ENCODE measurements around the gene PELI2. TPM values are rescaled to one million over a fixed set of nuclear protein-coding genes. Genes with fewer than 3 reads are reported as not detected.

Gene PELI2
- total RNA-seq, 1 donor from 2014 or later, result 16.2 TPM

DNA sequence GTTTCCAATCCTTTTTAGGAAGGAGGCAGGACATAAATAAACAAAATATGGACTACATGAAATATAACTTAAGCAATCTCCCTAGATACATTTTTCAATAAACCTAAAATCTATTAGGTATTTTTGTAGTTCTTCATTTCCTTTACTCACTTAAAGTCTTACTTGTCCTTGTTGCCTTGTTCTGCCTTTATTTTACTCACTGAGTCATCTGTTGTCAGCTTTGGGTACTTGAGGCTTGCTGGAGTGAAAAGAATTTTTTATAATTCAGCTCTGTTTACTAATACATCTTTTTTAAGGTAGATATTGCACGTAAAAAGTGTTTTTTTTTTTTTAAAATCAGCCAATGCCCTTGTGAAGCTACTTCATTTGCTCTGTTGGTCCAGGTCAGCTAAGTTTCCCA is 216.2 kb downstream of the PELI2 start:
- no peak for DNase-seq (ENCODE audit: low read depth, low spot score)
- no peaks in the 10 kb centered on the region for H3K27me3 Mint-ChIP-seq (ENCODE audit: low read depth)
- no peak overlapping the region for H3K4me3 Mint-ChIP-seq
- no peaks in the 10 kb centered on the region for H3K4me1 Mint-ChIP-seq
- H3K9me3 Mint-ChIP-seq, result no peaks in the 10 kb centered on the region
- TF ChIP-seq, protein P1, sequence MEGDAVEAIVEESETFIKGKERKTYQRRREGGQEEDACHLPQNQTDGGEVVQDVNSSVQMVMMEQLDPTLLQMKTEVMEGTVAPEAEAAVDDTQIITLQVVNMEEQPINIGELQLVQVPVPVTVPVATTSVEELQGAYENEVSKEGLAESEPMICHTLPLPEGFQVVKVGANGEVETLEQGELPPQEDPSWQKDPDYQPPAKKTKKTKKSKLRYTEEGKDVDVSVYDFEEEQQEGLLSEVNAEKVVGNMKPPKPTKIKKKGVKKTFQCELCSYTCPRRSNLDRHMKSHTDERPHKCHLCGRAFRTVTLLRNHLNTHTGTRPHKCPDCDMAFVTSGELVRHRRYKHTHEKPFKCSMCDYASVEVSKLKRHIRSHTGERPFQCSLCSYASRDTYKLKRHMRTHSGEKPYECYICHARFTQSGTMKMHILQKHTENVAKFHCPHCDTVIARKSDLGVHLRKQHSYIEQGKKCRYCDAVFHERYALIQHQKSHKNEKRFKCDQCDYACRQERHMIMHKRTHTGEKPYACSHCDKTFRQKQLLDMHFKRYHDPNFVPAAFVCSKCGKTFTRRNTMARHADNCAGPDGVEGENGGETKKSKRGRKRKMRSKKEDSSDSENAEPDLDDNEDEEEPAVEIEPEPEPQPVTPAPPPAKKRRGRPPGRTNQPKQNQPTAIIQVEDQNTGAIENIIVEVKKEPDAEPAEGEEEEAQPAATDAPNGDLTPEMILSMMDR (conservative IDR thresholded peaks at IDR 0.05), result no peak
- no peak overlapping the region for H3K27ac Mint-ChIP-seq (ENCODE audit: unreplicated experiment)
- no peaks in the 10 kb centered on the region for H3K36me3 Mint-ChIP-seq (ENCODE audit: low read depth)

DNA sequence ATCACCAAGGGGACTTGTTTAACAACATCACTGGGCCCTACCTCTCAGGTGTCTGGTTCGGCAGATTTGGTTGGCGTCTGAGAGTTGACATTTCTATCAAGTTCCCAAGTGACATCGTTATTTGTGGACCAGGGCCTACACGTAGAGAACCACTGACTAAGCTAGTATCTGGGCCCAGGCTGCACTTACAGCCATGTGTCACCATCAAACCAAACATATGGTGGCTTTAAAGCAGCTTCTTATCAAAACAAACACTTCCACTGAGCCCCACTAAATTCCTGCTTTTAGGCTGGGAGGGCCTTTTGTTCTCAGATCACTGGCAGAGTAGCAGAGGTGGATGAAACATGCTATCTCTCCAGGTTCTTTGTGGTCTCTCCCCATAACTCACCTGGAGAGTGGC is 220.5 kb downstream of the PELI2 start:
- Mint-ChIP-seq H3K27me3 (ENCODE audit: low read depth) (no peaks in the 10 kb centered on the region), H3K4me1 (peaks cover 9% of the 10 kb centered on the region), H3K9me3 (no peaks in the 10 kb centered on the region), H3K4me3 (no peak overlapping the region), H3K27ac (ENCODE audit: unreplicated experiment) (no peak overlapping the region), H3K36me3 (ENCODE audit: low read depth) (no peaks in the 10 kb centered on the region)
- DNase-seq (ENCODE audit: low read depth, low spot score), result no peak
- TF ChIP-seq, protein P1 (conservative IDR thresholded peaks at IDR 0.05), result no peak

DNA sequence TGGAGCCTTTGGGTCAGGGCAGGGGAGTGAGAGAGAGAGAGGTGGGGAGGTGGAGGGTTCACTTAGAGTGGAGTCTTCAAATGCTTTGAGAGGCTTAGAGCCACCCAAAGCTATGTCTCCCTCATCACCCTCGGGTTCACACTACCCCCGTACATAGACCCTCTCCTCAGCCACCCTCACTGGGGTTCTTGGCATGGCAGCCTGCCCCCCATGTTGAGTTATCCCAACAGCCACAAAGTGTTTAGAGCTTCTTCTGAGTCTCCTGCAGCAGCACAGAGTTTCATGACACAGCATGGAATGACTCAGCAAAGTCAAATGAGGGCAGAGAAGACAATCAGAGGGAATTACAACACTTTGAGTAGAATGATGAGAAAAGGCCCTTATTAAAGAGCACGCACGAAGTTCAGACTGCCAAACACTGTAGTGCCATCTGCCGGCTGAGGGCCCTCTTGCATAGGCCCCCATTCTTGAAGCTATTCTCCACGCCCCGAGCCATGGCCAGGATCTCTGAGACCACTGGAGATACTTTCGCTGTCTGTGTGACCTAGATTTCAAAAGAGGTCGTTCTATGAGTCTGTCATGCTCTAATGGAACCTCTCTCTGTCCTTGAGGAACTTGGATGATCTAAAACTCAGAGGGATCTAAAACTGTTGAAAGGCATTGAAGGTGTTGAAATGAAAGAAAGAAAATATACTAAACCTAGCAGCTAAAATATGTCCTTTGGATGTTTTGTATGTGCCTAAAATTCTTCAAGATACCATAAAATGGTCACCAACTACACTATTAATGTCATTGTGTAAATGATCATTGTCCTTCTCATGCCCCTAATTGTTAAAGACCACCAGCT is 221.9 kb downstream of the PELI2 start:
- DNase-seq (ENCODE audit: low read depth, low spot score), result peak; percentile 45
- Mint-ChIP-seq H3K9me3 (no peaks in the 10 kb centered on the region), H3K36me3 (ENCODE audit: low read depth) (no peaks in the 10 kb centered on the region), H3K4me1 (peaks cover 9% of the 10 kb centered on the region), H3K27ac (ENCODE audit: unreplicated experiment) (no peak overlapping the region), H3K27me3 (ENCODE audit: low read depth) (no peaks in the 10 kb centered on the region), H3K4me3 (no peak overlapping the region)
- TF ChIP-seq, protein P1 (conservative IDR thresholded peaks at IDR 0.05), result peak; percentile 75

DNA sequence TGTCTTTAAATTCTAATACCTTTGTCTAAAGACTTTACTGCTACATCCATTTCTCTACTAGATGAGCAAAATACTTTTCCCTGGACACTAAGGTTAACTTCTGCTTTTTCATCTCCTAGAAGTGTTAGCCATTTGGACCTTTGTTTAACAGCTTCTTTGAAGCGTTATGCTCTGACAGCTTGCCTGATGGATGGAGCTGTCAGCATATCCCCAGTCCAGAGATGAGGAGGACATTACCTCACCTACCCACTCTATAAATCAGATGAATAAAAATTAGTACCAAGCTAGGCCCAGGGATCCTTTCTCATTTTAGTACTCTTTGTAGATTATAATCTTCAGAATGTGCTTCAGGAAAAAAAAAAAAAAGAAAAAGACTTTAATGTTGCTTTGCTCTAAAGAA is 222.7 kb downstream of the PELI2 start:
- H3K27me3 Mint-ChIP-seq (ENCODE audit: low read depth), result no peaks in the 10 kb centered on the region
- no peaks in the 10 kb centered on the region for H3K36me3 Mint-ChIP-seq (ENCODE audit: low read depth)
- no peaks in the 10 kb centered on the region for H3K9me3 Mint-ChIP-seq
- no peak for DNase-seq (ENCODE audit: low read depth, low spot score)
- H3K4me3 Mint-ChIP-seq, result no peak overlapping the region
- no peak overlapping the region for H3K27ac Mint-ChIP-seq (ENCODE audit: unreplicated experiment)
- TF ChIP-seq, protein P1 (conservative IDR thresholded peaks at IDR 0.05), result no peak
- peaks cover 9% of the 10 kb centered on the region for H3K4me1 Mint-ChIP-seq

DNA sequence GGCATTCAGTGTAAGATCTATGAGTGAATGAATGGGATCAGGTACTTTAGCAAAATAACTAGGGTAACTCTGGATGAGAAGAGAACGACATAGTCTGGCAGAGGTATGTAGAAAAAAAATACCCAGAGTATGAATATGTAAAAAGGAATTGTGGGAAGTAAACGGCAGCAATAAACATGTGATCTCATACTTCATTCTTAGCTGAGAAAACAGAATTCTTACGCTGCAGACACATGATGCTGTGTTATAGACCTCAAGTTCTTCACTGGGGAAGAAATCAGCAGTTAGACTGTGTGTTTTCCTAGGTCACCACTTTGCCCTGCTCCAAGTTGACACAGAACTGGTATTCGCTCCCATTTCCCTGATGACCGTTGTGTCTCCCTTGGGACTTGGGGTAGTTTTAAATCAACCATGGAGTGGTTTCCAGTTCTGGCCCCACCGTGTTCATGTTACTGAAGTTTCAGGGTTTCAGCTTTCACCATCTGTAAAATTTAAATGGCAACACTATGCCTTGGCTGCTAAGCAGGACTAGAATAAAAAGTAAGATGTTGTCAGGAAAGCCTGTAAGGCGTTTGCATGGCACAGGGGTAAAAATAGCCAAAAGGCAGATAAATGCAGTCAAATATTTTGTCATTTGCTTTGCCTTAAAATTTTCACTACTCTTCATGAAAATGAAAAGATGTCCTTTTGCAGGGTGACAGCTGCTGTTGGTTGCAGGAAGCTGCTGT is 223.7 kb downstream of the PELI2 start:
- TF ChIP-seq, protein P1 (conservative IDR thresholded peaks at IDR 0.05), result no peak
- no peaks in the 10 kb centered on the region for H3K27me3 Mint-ChIP-seq (ENCODE audit: low read depth)
- H3K36me3 Mint-ChIP-seq (ENCODE audit: low read depth), result no peaks in the 10 kb centered on the region
- DNase-seq (ENCODE audit: low read depth, low spot score), result no peak
- H3K27ac Mint-ChIP-seq (ENCODE audit: unreplicated experiment), result no peak overlapping the region
- H3K4me3 Mint-ChIP-seq, result no peak overlapping the region
- H3K4me1 Mint-ChIP-seq, result peaks cover 9% of the 10 kb centered on the region
- no peaks in the 10 kb centered on the region for H3K9me3 Mint-ChIP-seq

All from neural crest cell (in vitro differentiated cells).